Cerebellar nuclear complex (tissue), 1 donor: ENCODE data around the gene NCAN.

Source experiments
- DNase-seq, 2 experiments: peaks; one replicate each; lab custom pipeline; 2025; lab: John Stamatoyannopoulos, UW

Gene NCAN

GRCh38 chr19:19260417-19261214 lies 48.9 kb downstream of the NCAN start:
- DNase-seq = no peak

- no peak for DNase-seq
Measured at GRCh38 chr19:19261350-19262189, 49.8 kb downstream of the NCAN start.

GRCh38 chr19:19262190-19263057 lies 50.7 kb downstream of the NCAN start:
- no peak for DNase-seq

GRCh38 chr19:19263886-19264487 lies 52.2 kb downstream of the NCAN start:
- no peak for DNase-seq

- no peak for DNase-seq
Measured at GRCh38 chr19:19267305-19267704, 55.5 kb downstream of the NCAN start.

- DNase-seq = no peak
Measured at GRCh38 chr19:19268453-19269385, 57.0 kb downstream of the NCAN start.

- no peak for DNase-seq
Measured at GRCh38 chr19:19269952-19270694, 58.4 kb downstream of the NCAN start.

- DNase-seq = no peak
Measured at GRCh38 chr19:19270749-19271571, 59.2 kb downstream of the NCAN start.

- no peak for DNase-seq
Measured at GRCh38 chr19:19271828-19272599, 60.3 kb downstream of the NCAN start.

GRCh38 chr19:19274146-19274545 lies 62.4 kb downstream of the NCAN start:
- DNase-seq = no peak

GRCh38 chr19:19274716-19275565 lies 63.2 kb downstream of the NCAN start:
- no peak for DNase-seq

GRCh38 chr19:19276386-19276785 lies 64.6 kb downstream of the NCAN start:
- no peak for DNase-seq

GRCh38 chr19:19276851-19277250 lies 65.1 kb downstream of the NCAN start:
- no peak for DNase-seq

- DNase-seq = no peak
Measured at GRCh38 chr19:19278315-19278714, 66.6 kb downstream of the NCAN start.

GRCh38 chr19:19279062-19279612 lies 67.4 kb downstream of the NCAN start:
- DNase-seq = no peak

GRCh38 chr19:19279853-19280252 lies 68.1 kb downstream of the NCAN start:
- no peak for DNase-seq

- DNase-seq = no peak
Measured at GRCh38 chr19:19280561-19280960, 68.8 kb downstream of the NCAN start.
